Subcutaneous preadipocyte (primary cell): ENCODE measurements around the gene ZNF160. TPM values are rescaled to one million over a fixed set of nuclear protein-coding genes. Genes with fewer than 3 reads are reported as not detected.

ENCODE experiments used
- total RNA-seq: library from RNA; depleted of rRNA; stranded (reverse); fragments of >200 nt; gene quantifications from 2 replicates; pipeline ENCODE4 v1.2.3, GENCODE V29; 2012

The ZNF160 gene
- total RNA-seq, result 27.6 and 39.5 TPM in 2 replicates

GRCh38 chr19:53103234-53104203, at the start of gene ZNF160:
TSS of gene ZNF160 (minus strand) at chr19:53103422. CDS start at chr19:53086276, 17,146 bp downstream.

DNA sequence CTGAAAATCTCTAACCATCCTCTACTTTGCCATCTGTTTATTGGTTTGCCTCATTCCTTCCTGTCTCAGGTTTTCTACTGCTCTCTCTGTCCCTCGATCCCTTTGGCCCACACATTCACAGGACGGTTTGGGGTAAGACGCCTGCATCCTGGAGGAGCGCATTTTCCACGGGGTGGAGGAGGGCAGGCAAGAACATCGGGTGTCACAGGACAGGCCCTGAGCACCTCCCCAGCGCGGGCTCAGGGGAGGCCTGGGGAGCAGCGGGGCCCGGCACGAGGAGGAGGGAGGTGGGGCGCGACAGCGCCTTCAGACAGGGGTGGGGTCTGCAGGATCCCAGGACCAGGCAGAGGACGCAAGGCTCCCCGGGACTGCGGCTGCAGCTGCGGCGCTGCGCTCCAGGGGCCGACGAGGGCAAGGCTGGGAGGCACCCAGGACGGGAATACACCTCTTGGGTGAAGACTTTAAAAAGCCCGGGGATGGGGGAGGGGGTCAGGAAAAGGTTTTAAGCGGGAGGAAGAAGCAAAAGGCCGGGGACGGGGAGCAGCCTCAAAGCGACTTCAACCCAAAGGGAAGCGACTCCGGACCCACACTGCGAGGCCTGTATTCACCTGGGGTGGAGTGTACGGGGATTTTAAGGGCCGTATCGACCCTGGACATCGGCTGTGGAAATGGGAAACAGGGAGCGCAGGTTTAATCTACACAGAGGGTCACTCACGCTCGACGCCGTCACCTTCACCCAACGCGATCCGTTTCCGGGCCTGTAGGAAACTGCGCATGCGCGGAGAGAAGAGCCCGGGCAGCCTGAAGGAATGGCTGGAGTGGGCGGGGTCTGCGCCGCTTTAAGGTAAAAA, 29.1 kb upstream of the ZNF160 start, which contains the start of gene ZNF415:
TSS of gene ZNF415 (minus strand) at position 770 of the 851 bp plus-strand sequence. CDS start 10,234 bp downstream, outside the sequence.

Other genes starting within 250 kb of the ZNF160 start
- gene ZNF468, start 245.8 kb downstream of the ZNF160 start, total RNA-seq, result 11.4 and 16.8 TPM in 2 replicates
- 9.4 and 11.8 TPM in 2 replicates for gene ZNF320, start 205.8 kb downstream of the ZNF160 start, total RNA-seq
- 2.6 and 3.3 TPM in 2 replicates for gene ZNF888, start 180.0 kb downstream of the ZNF160 start, total RNA-seq
- 6.6 and 7.3 TPM in 2 replicates for gene ZNF816, start 140.5 kb downstream of the ZNF160 start, total RNA-seq
- gene ERVV-1, start 89.5 kb downstream of the ZNF160 start, total RNA-seq, result not detected in 2 replicates
- gene ERVV-2, start 58.7 kb downstream of the ZNF160 start, total RNA-seq, result not detected in 2 replicates
- 2.2 and 3.7 TPM in 2 replicates for gene ZNF415, start 29.5 kb upstream of the ZNF160 start, total RNA-seq
- 4.8 and 7.6 TPM in 2 replicates for gene ZNF347, start 55.6 kb upstream of the ZNF160 start, total RNA-seq
- gene ZNF665, start 89.9 kb upstream of the ZNF160 start, total RNA-seq, result 3.7 and 4.8 TPM in 2 replicates
- gene ZNF677, start 151.5 kb upstream of the ZNF160 start, total RNA-seq, result 11.1 and 12.5 TPM in 2 replicates
- not detected in 2 replicates for gene VN1R2, start 154.9 kb upstream of the ZNF160 start, total RNA-seq
- not detected in 2 replicates for gene VN1R4, start 164.3 kb upstream of the ZNF160 start, total RNA-seq
- gene ZNF845, start 230.3 kb upstream of the ZNF160 start, total RNA-seq, result 4.8 and 6.6 TPM in 2 replicates